H1 (cell line): ENCODE measurements around the gene CCDC80. TPM values are rescaled to one million over a fixed set of nuclear protein-coding genes. Genes with fewer than 3 reads are reported as not detected.

Source experiments
- CTCF ChIA-PET: fragments of 300-600 bp; sonication (Branson Sonifier 250); formaldehyde crosslinking; loops from one replicate; lab custom pipeline; 2021; ENCODE audit not compliant: partially characterized antibody; lab: Charles Lee
- POLR2A ChIA-PET: fragments of 300-600 bp; sonication (Branson Sonifier 250); formaldehyde crosslinking; loops from one replicate; lab custom pipeline; 2021; ENCODE audit warnings: inconsistent platforms; ENCODE audit not compliant: partially characterized antibody; lab: Charles Lee
- DNase-seq, 2 experiments: peaks; one replicate each; pipeline versions ENCODE4 v3.0.0 to v3.0.0-alpha.2; 2010 to 2022; ENCODE audit warnings: low spot score in 2 of 2, low read depth in 1 of 2, mixed read lengths in 1 of 2
- FAIRE-seq: peaks from 2 replicates; lab custom pipeline; 2011; peaks lifted over from hg19 to GRCh38; lab: Jason Lieb, UNC
- H2AFZ ChIP-seq: 2 replicates; pipeline ENCODE4 v1.8.1; 2012; ENCODE audit warnings: low read length, inconsistent platforms
- H2AK5ac ChIP-seq: 2 replicates; pipeline ENCODE4 v1.6.1; 2013; ENCODE audit warnings: low read depth, low read length
- H2BK120ac ChIP-seq: replicated peaks from 2 replicates; pipeline ENCODE3; 2013; ENCODE audit warnings: low read depth, low read length, inconsistent platforms
- H2BK12ac ChIP-seq: 2 replicates; pipeline ENCODE4 v1.6.1; 2013; ENCODE audit warnings: low read depth, low read length
- H2BK15ac ChIP-seq: 2 replicates; pipeline ENCODE4 v1.6.1; 2013; ENCODE audit warnings: low read length
- H2BK20ac ChIP-seq: 2 replicates; pipeline ENCODE4 v1.6.1; 2013; ENCODE audit warnings: low read length
- H2BK5ac ChIP-seq: 2 replicates; pipeline ENCODE4 v1.6.1; 2013; ENCODE audit warnings: low read depth, low read length
- H3K14ac ChIP-seq: 2 replicates; pipeline ENCODE4 v1.6.1; 2013; ENCODE audit warnings: inconsistent platforms; ENCODE audit not compliant: insufficient read length
- H3K18ac ChIP-seq: 2 replicates; pipeline ENCODE4 v1.6.1; 2013; ENCODE audit warnings: low read length; ENCODE audit errors: extremely low read depth
- H3K23ac ChIP-seq: 2 replicates; pipeline ENCODE4 v1.6.1; 2013; ENCODE audit warnings: inconsistent platforms; ENCODE audit not compliant: insufficient read length
- H3K23me2 ChIP-seq: 2 replicates; pipeline ENCODE4 v1.6.1; 2013; ENCODE audit warnings: low read depth, low read length
- H3K27ac ChIP-seq: 2 replicates; pipeline ENCODE4 v1.6.1; 2011; ENCODE audit warnings: low read depth, low read length, inconsistent platforms
- H3K27me3 ChIP-seq, 4 experiments: replicated peaks in 1 of 4; 1 replicate in 1 of 4; 2 replicates in 3 of 4; pipeline versions ENCODE4 v1.6.1 to v1.8.1; 2011 to 2013; ENCODE audit warnings: low read length in 3 of 4, mild to moderate bottlenecking in 3 of 4, inconsistent platforms in 2 of 4, mixed read lengths in 2 of 4, moderate library complexity in 1 of 4; ENCODE audit not compliant: control insufficient read depth in 3 of 4, insufficient read depth in 3 of 4; ENCODE audit errors: extremely low read depth in 1 of 4
- H3K36me3 ChIP-seq, 4 experiments: 2 replicates each; pipeline versions ENCODE4 v1.6.1 to v1.8.1; 2011 to 2013; ENCODE audit warnings: mild to moderate bottlenecking in 4 of 4, low read length in 3 of 4, moderate library complexity in 2 of 4, control low read depth in 1 of 4, inconsistent platforms in 1 of 4; ENCODE audit not compliant: insufficient read depth in 4 of 4, control insufficient read depth in 2 of 4
- H3K4ac ChIP-seq: replicated peaks from 2 replicates; pipeline ENCODE3; 2013; ENCODE audit warnings: low read length, low read depth, mixed read lengths, inconsistent platforms; ENCODE audit not compliant: insufficient read length
- H3K4me1 ChIP-seq, 4 experiments: replicated peaks in 1 of 4; 1 replicate in 1 of 4; 2 replicates in 3 of 4; pipeline versions ENCODE4 v1.6.1 to v1.8.1; 2011 to 2013; ENCODE audit warnings: low read length in 3 of 4, inconsistent platforms in 2 of 4, mixed read lengths in 1 of 4; ENCODE audit not compliant: insufficient read depth in 4 of 4, control insufficient read depth in 3 of 4
- H3K4me2 ChIP-seq, 2 experiments: 2 replicates each; pipeline versions ENCODE4 v1.6.1 to v1.8.1; 2011 to 2013; ENCODE audit warnings: low read depth in 2 of 2, low read length in 2 of 2, control low read depth in 1 of 2, inconsistent platforms in 1 of 2, mild to moderate bottlenecking in 1 of 2; ENCODE audit not compliant: insufficient read depth in 1 of 2
- H3K4me3 ChIP-seq, 4 experiments: fragments of 200-600, 300-600 bp in 1 of 4; sonication (generic), shearing (Covaris generic), sonication (Bioruptor Twin) in 1 of 4; 2 replicates each; pipeline versions ENCODE4 v1.5.1 to v1.8.1; 2011 to 2016; ENCODE audit warnings: low read length in 4 of 4, low read depth in 3 of 4, control low read depth in 2 of 4, inconsistent platforms in 2 of 4, mild to moderate bottlenecking in 2 of 4, mixed read lengths in 1 of 4, moderate library complexity in 1 of 4; ENCODE audit not compliant: insufficient read depth in 2 of 4; ENCODE audit errors: extremely low read depth in 1 of 4
- H3K56ac ChIP-seq: replicated peaks from 2 replicates; pipeline ENCODE3; 2013; ENCODE audit warnings: low read depth, mild to moderate bottlenecking, mixed read lengths, low read length, inconsistent platforms; ENCODE audit not compliant: insufficient read length
- H3K79me1 ChIP-seq: 2 replicates; pipeline ENCODE4 v1.6.1; 2013; ENCODE audit warnings: low read depth, low read length, control low read depth
- H3K79me2 ChIP-seq, 2 experiments: 2 replicates each; pipeline versions ENCODE4 v1.6.1 to v1.8.1; 2012 to 2013; ENCODE audit warnings: low read length in 2 of 2, mild to moderate bottlenecking in 2 of 2, inconsistent platforms in 1 of 2; ENCODE audit not compliant: insufficient read depth in 2 of 2, control insufficient read depth in 1 of 2
- H3K9ac ChIP-seq, 4 experiments: replicated peaks in 1 of 4; 1 replicate in 1 of 4; 2 replicates in 3 of 4; pipeline versions ENCODE4 v1.6.1 to v1.8.1; 2011 to 2013; ENCODE audit warnings: low read depth in 3 of 4, low read length in 3 of 4, control low read depth in 2 of 4, mild to moderate bottlenecking in 2 of 4, moderate library complexity in 2 of 4, inconsistent platforms in 1 of 4; ENCODE audit errors: extremely low read depth in 1 of 4
- H3K9me3 ChIP-seq, 2 experiments: 2 replicates each; pipeline versions ENCODE4 v1.6.1 to v1.8.1; 2012 to 2013; ENCODE audit warnings: mild to moderate bottlenecking in 2 of 2, moderate library complexity in 2 of 2, control low read depth in 1 of 2, inconsistent platforms in 1 of 2, low read depth in 1 of 2, low read length in 1 of 2, mixed read lengths in 1 of 2; ENCODE audit not compliant: insufficient read depth in 2 of 2
- H4K20me1 ChIP-seq, 2 experiments: replicated peaks in 1 of 2; 2 replicates each; pipeline versions ENCODE3 to v1.8.1; 2011 to 2013; ENCODE audit warnings: inconsistent platforms in 2 of 2, low read length in 2 of 2, mild to moderate bottlenecking in 1 of 2; ENCODE audit not compliant: insufficient read depth in 2 of 2, control insufficient read depth in 1 of 2
- H4K5ac ChIP-seq: 2 replicates; pipeline ENCODE4 v1.6.1; 2013; ENCODE audit warnings: low read length, low read depth, mixed read lengths, inconsistent platforms; ENCODE audit not compliant: insufficient read length
- H4K8ac ChIP-seq: 2 replicates; pipeline ENCODE4 v1.8.0; 2013; ENCODE audit warnings: mild to moderate bottlenecking, moderate library complexity, low read length, inconsistent platforms; ENCODE audit not compliant: insufficient read depth; ENCODE audit errors: extremely low read depth
- H4K91ac ChIP-seq: replicated peaks from 2 replicates; pipeline ENCODE3; 2013; ENCODE audit warnings: low read length, mixed read lengths, inconsistent platforms; ENCODE audit not compliant: insufficient read length
- CEBPB ChIP-seq: IDR thresholded peaks from 2 replicates; pipeline ENCODE4 v1.6.1; 2012; ENCODE audit warnings: low read depth, low read length
- CHD1 ChIP-seq: IDR thresholded peaks from 2 replicates; pipeline ENCODE4 v1.6.1; 2012; ENCODE audit warnings: low read depth, low read length, improper control_type of control experiment
- RAD21 ChIP-seq, 2 experiments: IDR thresholded peaks in 1 of 2; conservative IDR thresholded peaks in 1 of 2; 2 replicates each; pipeline ENCODE4 v1.6.1; 2011; ENCODE audit warnings: low read depth in 2 of 2, low read length in 2 of 2, improper control_type of control experiment in 1 of 2, inconsistent platforms in 1 of 2, mild to moderate bottlenecking in 1 of 2, moderate library complexity in 1 of 2
- SIX5 ChIP-seq: IDR thresholded peaks from 2 replicates; pipeline ENCODE4 v1.6.1; 2011; ENCODE audit warnings: mild to moderate bottlenecking, low read depth, low read length
- SUZ12 ChIP-seq: fragments of 200-600 bp; sonication (generic); IDR thresholded peaks from 2 replicates; pipeline ENCODE4 v1.6.1; 2012; ENCODE audit warnings: mild to moderate bottlenecking, inconsistent platforms, low read length, moderate library complexity, mixed read lengths
- TAF1 ChIP-seq: IDR thresholded peaks from 2 replicates; pipeline ENCODE4 v1.6.1; 2011; ENCODE audit warnings: mild to moderate bottlenecking, low read depth, low read length
- WGBS, 2 experiments: shearing (Covaris generic) in 1 of 2; methylation state at CpG; one replicate each; pipeline versions ENCODE4 v1.1.6 to v1.1.7; 2013 to 2015; ENCODE audit warnings: low lambda C conversion rate in 2 of 2, mixed read lengths in 2 of 2, inconsistent platforms in 1 of 2, low coverage in 1 of 2, missing lambda C conversion rate in 1 of 2; ENCODE audit not compliant: insufficient replicate concordance in 2 of 2, insufficient coverage in 1 of 2, insufficient read length in 1 of 2; ENCODE audit errors: extremely low coverage in 1 of 2, missing lambda C conversion rate in 1 of 2; 5-methylcytosine and 5-hydroxymethylcytosine counted together
- polyA plus RNA-seq, 7 experiments: library from polyadenylated mRNA; depleted of rRNA in 3 of 7; stranded (reverse) in 5 of 7; unstranded in 2 of 7; fragments of >200 nt in 5 of 7; fragments of 200-250 nt in 2 of 7; gene quantifications; 1 replicate in 5 of 7; 2 replicates in 1 of 7; 4 replicates in 1 of 7; pipeline versions ENCODE4 v1.2.1 to v1.2.3, GENCODE V29; 2011 to 2013; ENCODE audit warnings: missing spikeins in 2 of 7, mixed read lengths in 2 of 7
- total RNA-seq: library from RNA; stranded (reverse); fragmentation: NEBNext Ultra II Directional; extraction: Animal tissue kit (Norgen Biotek cat#: 25700); gene quantifications from 2 replicates; pipeline ENCODE4 v1.2.1, GENCODE V29; 2021
- TF ChIP-seq, protein P1 (sequence below), 3 experiments: IDR thresholded peaks; 1 replicate in 2 of 3; 2 replicates in 1 of 3; pipeline versions ENCODE4 v1.5.1 to v1.6.1; 2011; ENCODE audit warnings: low read length in 3 of 3, mild to moderate bottlenecking in 3 of 3, inconsistent platforms in 2 of 3, low read depth in 1 of 3, moderate library complexity in 1 of 3; ENCODE audit not compliant: insufficient read depth in 1 of 3; ENCODE audit errors: control extremely low read depth in 1 of 3

The CCDC80 gene
- total and polyA plus RNA-seq, 2 of the 8 experiments (the other 6 are each of a cell fraction or from before 2014, with no cell fraction given), result 1.1 to 12.9 TPM

GRCh38 chr3:112644453-112644852 lies 3.5 kb upstream of the CCDC80 start:
- Histone ChIP-seq H4K8ac (no peak overlapping the region), H3K27ac (no peak overlapping the region), H2BK12ac (no peak overlapping the region), H3K4me1 (peaks cover 7 to 22% (median 16%) of the 10 kb centered on the region in 4 experiments; a peak in 6 of 7 replicates), H3K14ac (no peak overlapping the region), H3K4ac (no peak overlapping the region), H3K4me2 (no peak overlapping the region), H2BK20ac (no peak overlapping the region), H2AK5ac (0 out of 2 replicates have a peak overlapping the region, but pooled peaks have one; percentile 7), H3K23ac (no peak overlapping the region), H3K4me3 (no peak overlapping the region), H2BK5ac (no peak overlapping the region), H3K79me2 (no peaks in the 10 kb centered on the region), H3K23me2 (no peaks in the 10 kb centered on the region), H3K56ac (no peak overlapping the region), H3K79me1 (no peaks in the 10 kb centered on the region), H3K9me3 (no peaks in the 10 kb centered on the region), H3K18ac (peak overlapping the region; percentile 78), H2AFZ (0 out of 2 replicates have a peak overlapping the region, but pooled peaks have one; percentile 55), H4K5ac (no peak overlapping the region), H4K91ac (no peak overlapping the region), H3K9ac (no peak overlapping the region), H3K36me3 (no peaks in the 10 kb centered on the region), H4K20me1 (no peaks in the 10 kb centered on the region), H3K27me3 (no peaks in the 10 kb centered on the region), H2BK15ac (no peak overlapping the region), H2BK120ac (no peak overlapping the region)
- CTCF ChIA-PET, result interaction anchor here (0.8 to 5.2 kb wide), 18 partner anchors 9 to 359 kb away, joined by 3 to 51 read pairs (median 4); no protein-coding TSS in a partner anchor
- WGBS, 2 experiments, result 87% methylated on average over 4 of the region's 4 CpGs; no CpG with 5 or more reads in 1 of the 2 experiments
- DNase-seq (no peak), FAIRE-seq (no peak)
- no peak for TF ChIP-seq CHD1
- no peak for TF ChIP-seq CEBPB
- TF ChIP-seq, protein P1, sequence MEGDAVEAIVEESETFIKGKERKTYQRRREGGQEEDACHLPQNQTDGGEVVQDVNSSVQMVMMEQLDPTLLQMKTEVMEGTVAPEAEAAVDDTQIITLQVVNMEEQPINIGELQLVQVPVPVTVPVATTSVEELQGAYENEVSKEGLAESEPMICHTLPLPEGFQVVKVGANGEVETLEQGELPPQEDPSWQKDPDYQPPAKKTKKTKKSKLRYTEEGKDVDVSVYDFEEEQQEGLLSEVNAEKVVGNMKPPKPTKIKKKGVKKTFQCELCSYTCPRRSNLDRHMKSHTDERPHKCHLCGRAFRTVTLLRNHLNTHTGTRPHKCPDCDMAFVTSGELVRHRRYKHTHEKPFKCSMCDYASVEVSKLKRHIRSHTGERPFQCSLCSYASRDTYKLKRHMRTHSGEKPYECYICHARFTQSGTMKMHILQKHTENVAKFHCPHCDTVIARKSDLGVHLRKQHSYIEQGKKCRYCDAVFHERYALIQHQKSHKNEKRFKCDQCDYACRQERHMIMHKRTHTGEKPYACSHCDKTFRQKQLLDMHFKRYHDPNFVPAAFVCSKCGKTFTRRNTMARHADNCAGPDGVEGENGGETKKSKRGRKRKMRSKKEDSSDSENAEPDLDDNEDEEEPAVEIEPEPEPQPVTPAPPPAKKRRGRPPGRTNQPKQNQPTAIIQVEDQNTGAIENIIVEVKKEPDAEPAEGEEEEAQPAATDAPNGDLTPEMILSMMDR (IDR thresholded peaks at IDR 0.05; ENCODE audit: control extremely low read depth in 1 of 3, insufficient read depth in 1 of 3, low read depth in 1 of 3, low read length in 3 of 3), result peak in 2 of 3 experiments; percentile 10 to 18; a peak in 2 of 4 replicates
- no peak for TF ChIP-seq SIX5
- TF ChIP-seq SUZ12, result no peak
- TF ChIP-seq RAD21 (IDR thresholded peaks at IDR 0.05 in 1 of 2, conservative IDR thresholded peaks at IDR 0.05 in 1 of 2; ENCODE audit: low read depth in 2 of 2, low read length in 2 of 2), result peak; percentile 11 to 37; a peak in 2 of 4 replicates
- TF ChIP-seq TAF1, result no peak
- POLR2A ChIA-PET, result no interaction called here
